Activated T-helper 2 cell treated with anti-CD3 and anti-CD28 coated beads, Interferon-gamma antibody, Interleukin-2, Interleukin-4, amounts not matched to agents 10 μg/mL and 5 μg/mL and 100 μg/mL, durations not matched to agents 14 hours and 24 hours and 36 hours (primary cell): ENCODE measurements around the gene KSR2. TPM values are rescaled to one million over a fixed set of nuclear protein-coding genes. Genes with fewer than 3 reads are reported as not detected.
"Not testable (repeated sequence)": the region's sequence is repeated elsewhere in the genome, so short reads cannot be mapped to it uniquely, and the experiment has no call there.

Source experiments
- DNase-seq: peaks from one replicate; pipeline ENCODE4 v3.0.0; 2021; ENCODE audit warnings: low spot score
- H3K27ac Mint-ChIP-seq: one replicate; pipeline ENCODE4 v1.8.0; 2021; ENCODE audit warnings: mixed read lengths
- H3K27me3 Mint-ChIP-seq: one replicate; pipeline ENCODE4 v1.8.0; 2021; ENCODE audit warnings: low read depth, mixed read lengths
- H3K36me3 Mint-ChIP-seq: one replicate; pipeline ENCODE4 v1.8.0; 2021; ENCODE audit warnings: low read depth, mixed read lengths
- H3K4me1 Mint-ChIP-seq: one replicate; pipeline ENCODE4 v1.8.0; 2021; ENCODE audit warnings: low read depth, mixed read lengths
- H3K4me3 Mint-ChIP-seq: one replicate; pipeline ENCODE4 v1.8.0; 2021; ENCODE audit warnings: low read depth, mild to moderate bottlenecking, moderate library complexity, mixed read lengths
- H3K9me3 Mint-ChIP-seq: one replicate; pipeline ENCODE4 v1.8.0; 2021; ENCODE audit warnings: mixed read lengths
- intact Hi-C: fragments of 100-400 bp; cut with micrococcal nuclease; formaldehyde crosslinking; loops from one replicate; pipeline ENCODE4 v1.15.1; 2023
- total RNA-seq: library from RNA; stranded (reverse); gene quantifications from 2 replicates; pipeline ENCODE4 v1.2.3, GENCODE V29; 2022

The KSR2 gene
- total RNA-seq, 1 donor from 2014 or later: 0.09 TPM

DNA sequence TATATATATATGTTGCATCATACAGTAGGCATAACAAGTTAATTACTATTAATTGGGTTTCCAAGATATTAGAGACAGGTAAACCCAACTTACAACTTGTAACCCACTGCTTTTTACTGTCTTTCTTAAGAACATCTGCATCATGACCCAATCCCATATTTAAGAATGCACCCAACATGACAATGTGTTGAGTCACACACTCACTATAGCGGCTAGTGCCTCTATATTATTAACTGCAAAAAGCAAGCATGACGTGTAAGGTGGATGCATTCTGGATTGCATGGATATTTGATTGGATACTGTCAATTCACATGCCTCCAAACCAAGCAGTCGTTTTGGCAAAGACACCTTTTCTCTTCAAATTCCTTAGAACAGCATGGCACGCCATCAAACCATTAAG, 68.2 kb downstream of the KSR2 start:
- Mint-ChIP-seq H3K36me3 (no peaks in the 10 kb centered on the region), H3K27me3 (no peaks in the 10 kb centered on the region), H3K4me3 (no peak overlapping the region), H3K27ac (no peak overlapping the region), H3K4me1 (no peaks in the 10 kb centered on the region), H3K9me3 (no peaks in the 10 kb centered on the region)
- intact Hi-C loops: no loop called here
- DNase-seq: no peak

DNA sequence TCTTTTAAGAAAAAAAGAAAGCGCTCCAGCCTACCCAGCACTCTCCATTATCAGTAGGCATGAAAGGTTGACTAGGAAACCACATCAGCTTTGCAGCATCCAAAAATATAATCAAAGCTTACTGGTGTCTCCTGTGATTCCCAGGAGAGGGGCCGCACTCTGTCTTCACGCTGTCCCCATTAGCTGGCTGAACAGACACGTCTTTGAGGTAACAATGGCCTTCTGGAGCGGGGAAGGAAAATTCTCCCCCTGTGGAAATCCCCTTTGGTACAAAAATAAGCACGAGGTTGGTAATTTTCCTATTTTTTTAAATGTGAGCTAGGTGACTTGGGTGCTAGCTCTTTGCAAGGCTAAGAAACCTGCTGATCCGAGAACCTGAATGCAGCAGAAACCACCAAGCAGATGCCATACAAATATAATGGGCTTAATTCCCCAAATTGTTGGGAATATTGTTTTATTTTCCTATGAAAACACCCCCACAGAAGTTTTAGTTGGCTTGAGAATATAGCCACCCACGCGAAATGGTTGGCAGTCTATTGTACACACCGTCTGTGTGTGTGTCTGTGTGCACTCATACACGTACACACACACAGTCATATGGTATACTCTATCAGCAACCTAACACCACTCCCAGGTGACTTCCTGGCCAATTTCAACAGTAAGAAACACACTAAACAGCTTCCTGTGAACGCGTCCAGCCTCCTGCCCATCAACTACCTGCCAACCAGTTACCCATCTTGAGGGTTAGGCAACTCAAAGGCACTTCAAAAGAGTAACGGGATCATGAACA, 71.2 kb downstream of the KSR2 start:
- Mint-ChIP-seq H3K27ac (no peak overlapping the region), H3K9me3 (no peaks in the 10 kb centered on the region), H3K36me3 (no peaks in the 10 kb centered on the region), H3K4me1 (no peaks in the 10 kb centered on the region), H3K4me3 (no peak overlapping the region), H3K27me3 (no peaks in the 10 kb centered on the region)
- no peak for DNase-seq
- intact Hi-C loops: no loop called here

DNA sequence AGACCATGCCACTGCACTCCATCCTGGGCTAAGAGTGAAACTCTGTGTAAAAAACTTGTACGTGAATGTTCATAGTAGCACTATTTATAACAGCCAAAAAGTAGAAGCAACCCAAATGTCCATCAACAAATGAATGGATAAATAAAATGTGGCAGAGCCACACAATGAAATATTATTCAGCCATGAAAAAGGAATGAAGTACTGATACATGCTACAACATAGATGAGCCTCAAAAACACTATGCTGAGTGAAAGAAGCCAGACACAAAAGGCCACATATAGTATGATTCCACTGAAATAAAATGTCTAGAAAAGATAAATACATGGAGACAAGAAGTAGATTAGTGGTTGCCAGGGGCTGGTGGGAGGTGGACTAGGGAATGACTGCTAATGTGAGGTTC, 72.8 kb downstream of the KSR2 start:
- Mint-ChIP-seq H3K27ac (no peak overlapping the region), H3K27me3 (no peaks in the 10 kb centered on the region), H3K36me3 (no peaks in the 10 kb centered on the region), H3K4me1 (no peaks in the 10 kb centered on the region), H3K4me3 (no peak overlapping the region), H3K9me3 (no peaks in the 10 kb centered on the region)
- no peak for DNase-seq
- intact Hi-C loops: no loop called here

- H3K27me3 Mint-ChIP-seq: no peaks in the 10 kb centered on the region
- H3K36me3 Mint-ChIP-seq: no peaks in the 10 kb centered on the region
- H3K4me1 Mint-ChIP-seq: no peaks in the 10 kb centered on the region
- intact Hi-C loops: no loop called here
- H3K27ac Mint-ChIP-seq: no peak overlapping the region
- DNase-seq: no peak
- no peak overlapping the region for H3K4me3 Mint-ChIP-seq
- no peaks in the 10 kb centered on the region for H3K9me3 Mint-ChIP-seq
Observed at GRCh38 chr12:117892441-117892840, 76.3 kb downstream of the KSR2 start.

DNA sequence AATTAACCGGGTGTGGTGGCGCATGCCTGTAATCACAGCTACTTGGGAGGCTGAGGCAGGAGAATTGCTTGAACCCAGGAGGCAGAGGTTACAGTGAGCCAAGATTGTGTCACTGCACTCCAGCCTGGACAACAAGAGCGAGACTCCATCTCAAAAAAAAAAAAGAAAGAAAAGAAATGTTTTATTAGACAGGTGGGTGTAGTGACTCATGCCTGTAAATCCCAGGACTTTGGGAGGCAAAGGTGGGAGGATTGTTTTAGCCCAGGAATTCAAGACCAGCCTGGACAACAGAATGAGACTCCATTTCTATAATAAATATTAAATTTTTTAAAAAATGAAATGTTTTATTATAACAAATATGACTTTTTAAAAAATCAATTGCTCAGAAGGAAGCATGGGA, 77.5 kb downstream of the KSR2 start:
- H3K4me3 Mint-ChIP-seq, intact Hi-C loops, H3K36me3 Mint-ChIP-seq, H3K27ac Mint-ChIP-seq, H3K27me3 Mint-ChIP-seq, H3K9me3 Mint-ChIP-seq, DNase-seq, H3K4me1 Mint-ChIP-seq: not testable (repeated sequence)

DNA sequence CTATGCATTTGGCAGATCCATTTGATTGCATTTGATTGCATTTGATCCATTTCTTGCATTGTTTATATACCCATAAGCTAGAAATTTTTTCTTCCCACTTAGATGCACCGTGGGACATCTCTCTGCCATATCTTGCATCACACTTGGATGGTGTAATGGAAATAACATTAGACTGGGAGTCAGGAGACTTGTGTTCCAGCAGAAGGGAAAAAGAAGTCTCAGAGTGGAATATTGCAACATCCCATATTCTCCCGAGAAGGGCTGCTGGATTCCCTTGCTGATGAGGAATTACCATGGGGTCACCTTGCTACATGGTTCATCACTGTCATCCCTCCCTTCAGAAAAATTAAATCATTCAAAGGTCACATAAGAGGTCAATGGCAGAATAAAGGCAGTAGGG, 78.1 kb downstream of the KSR2 start:
- Mint-ChIP-seq H3K9me3 (no peaks in the 10 kb centered on the region), H3K27ac (no peak overlapping the region), H3K27me3 (no peaks in the 10 kb centered on the region), H3K4me1 (no peaks in the 10 kb centered on the region), H3K4me3 (no peak overlapping the region), H3K36me3 (no peaks in the 10 kb centered on the region)
- no peak for DNase-seq
- intact Hi-C loops: no loop called here

GRCh38 chr12:117890137-117890536, 78.7 kb downstream of the KSR2 start:
- Mint-ChIP-seq H3K4me3 (no peak overlapping the region), H3K27ac (no peak overlapping the region), H3K9me3 (no peaks in the 10 kb centered on the region), H3K36me3 (no peaks in the 10 kb centered on the region), H3K4me1 (no peaks in the 10 kb centered on the region), H3K27me3 (no peaks in the 10 kb centered on the region)
- intact Hi-C loops: no loop called here
- DNase-seq: no peak

GRCh38 chr12:117889098-117889497, 79.7 kb downstream of the KSR2 start:
- H3K27me3 Mint-ChIP-seq: peaks cover under 1% of the 10 kb centered on the region
- intact Hi-C loops: no loop called here
- H3K4me3 Mint-ChIP-seq: no peak overlapping the region
- no peaks in the 10 kb centered on the region for H3K9me3 Mint-ChIP-seq
- DNase-seq: no peak
- no peak overlapping the region for H3K27ac Mint-ChIP-seq
- no peaks in the 10 kb centered on the region for H3K4me1 Mint-ChIP-seq
- no peaks in the 10 kb centered on the region for H3K36me3 Mint-ChIP-seq

GRCh38 chr12:117885211-117885610, 83.6 kb downstream of the KSR2 start:
- no peak overlapping the region for H3K27ac Mint-ChIP-seq
- intact Hi-C loops: no loop called here
- DNase-seq: no peak
- no peaks in the 10 kb centered on the region for H3K36me3 Mint-ChIP-seq
- H3K27me3 Mint-ChIP-seq: peaks cover 2% of the 10 kb centered on the region
- no peaks in the 10 kb centered on the region for H3K9me3 Mint-ChIP-seq
- no peak overlapping the region for H3K4me3 Mint-ChIP-seq
- H3K4me1 Mint-ChIP-seq: no peaks in the 10 kb centered on the region

GRCh38 chr12:117884161-117884560, 84.6 kb downstream of the KSR2 start:
- no peak overlapping the region for H3K27ac Mint-ChIP-seq
- peaks cover 2% of the 10 kb centered on the region for H3K27me3 Mint-ChIP-seq
- no peaks in the 10 kb centered on the region for H3K4me1 Mint-ChIP-seq
- H3K4me3 Mint-ChIP-seq: no peak overlapping the region
- intact Hi-C loops: no loop called here
- H3K36me3 Mint-ChIP-seq: no peaks in the 10 kb centered on the region
- no peak for DNase-seq
- H3K9me3 Mint-ChIP-seq: no peaks in the 10 kb centered on the region

DNA sequence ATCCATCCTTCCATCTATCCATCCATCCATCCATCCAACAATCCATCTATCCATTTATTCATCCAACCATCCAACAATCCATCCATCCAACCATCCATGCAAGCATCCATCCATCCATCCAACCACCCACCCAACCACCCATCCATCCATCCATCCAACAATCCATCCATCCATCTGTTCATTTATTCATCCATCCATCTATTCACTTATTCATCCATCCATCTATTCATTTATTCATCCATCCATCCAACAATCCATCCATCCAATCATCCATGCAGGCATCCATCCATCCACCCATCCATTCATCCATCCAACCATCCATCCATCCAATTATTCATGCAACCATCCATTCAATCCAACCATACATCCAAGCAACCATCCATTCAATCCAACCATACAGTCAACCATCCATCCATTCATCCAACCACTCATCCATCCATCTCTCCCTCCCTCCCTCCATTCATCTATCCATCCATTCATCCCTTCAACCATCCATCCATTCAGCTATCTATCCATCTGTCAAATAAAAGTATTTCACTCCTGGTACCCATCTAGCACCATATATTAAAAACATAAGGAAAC, 86.1 kb downstream of the KSR2 start:
- Mint-ChIP-seq H3K36me3 (no peaks in the 10 kb centered on the region), H3K4me1 (no peaks in the 10 kb centered on the region), H3K4me3 (no peak overlapping the region), H3K27me3 (peaks cover 11% of the 10 kb centered on the region), H3K27ac (no peak overlapping the region), H3K9me3 (no peaks in the 10 kb centered on the region)
- intact Hi-C loops: no loop called here
- no peak for DNase-seq

DNA sequence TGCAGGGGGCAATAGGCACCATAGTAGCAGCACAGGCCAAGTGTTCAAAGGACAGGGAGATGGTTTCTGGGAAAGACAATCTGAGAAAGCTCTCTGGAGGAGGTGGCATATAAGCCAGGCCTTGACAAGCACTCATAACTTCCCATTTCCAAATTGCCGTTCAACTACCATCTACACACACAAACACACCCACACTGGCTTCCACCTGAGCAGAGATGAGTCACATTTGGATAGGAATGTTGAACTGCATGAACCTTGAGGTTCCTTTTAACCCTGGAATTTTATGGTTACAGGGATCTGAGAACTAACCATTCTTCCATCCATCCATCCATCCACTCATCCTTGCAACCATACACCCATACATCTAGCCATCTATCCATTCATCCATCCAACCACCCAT, 86.6 kb downstream of the KSR2 start:
- no peak for DNase-seq
- Mint-ChIP-seq H3K4me3 (no peak overlapping the region), H3K9me3 (no peaks in the 10 kb centered on the region), H3K4me1 (no peaks in the 10 kb centered on the region), H3K27me3 (peaks cover 14% of the 10 kb centered on the region), H3K36me3 (no peaks in the 10 kb centered on the region), H3K27ac (no peak overlapping the region)
- intact Hi-C loops: no loop called here

- peaks cover 14% of the 10 kb centered on the region for H3K27me3 Mint-ChIP-seq
- H3K27ac Mint-ChIP-seq: no peak overlapping the region
- no peaks in the 10 kb centered on the region for H3K9me3 Mint-ChIP-seq
- H3K36me3 Mint-ChIP-seq: no peaks in the 10 kb centered on the region
- H3K4me3 Mint-ChIP-seq: no peak overlapping the region
- intact Hi-C loops: no loop called here
- no peak for DNase-seq
- H3K4me1 Mint-ChIP-seq: no peaks in the 10 kb centered on the region
Observed at GRCh38 chr12:117881517-117881916, 87.3 kb downstream of the KSR2 start.
